GM12864 (cell line): ENCODE measurements around the gene MX1.

Experiments used
- DNase-seq: peaks from one replicate; pipeline ENCODE4 v3.0.0-alpha.2; 2011; ENCODE audit warnings: low read depth
- H3K4me3 ChIP-seq: 2 replicates; pipeline ENCODE4 v1.5.1; 2011; ENCODE audit warnings: mild to moderate bottlenecking, low read depth, low read length, control low read depth
- TF ChIP-seq, protein P1 (sequence below): IDR thresholded peaks from 2 replicates; pipeline ENCODE4 v1.5.1; 2011; ENCODE audit warnings: low read depth, mild to moderate bottlenecking, moderate library complexity, low read length, control low read depth, inconsistent platforms; ENCODE audit errors: missing control alignments

The MX1 gene

DNA sequence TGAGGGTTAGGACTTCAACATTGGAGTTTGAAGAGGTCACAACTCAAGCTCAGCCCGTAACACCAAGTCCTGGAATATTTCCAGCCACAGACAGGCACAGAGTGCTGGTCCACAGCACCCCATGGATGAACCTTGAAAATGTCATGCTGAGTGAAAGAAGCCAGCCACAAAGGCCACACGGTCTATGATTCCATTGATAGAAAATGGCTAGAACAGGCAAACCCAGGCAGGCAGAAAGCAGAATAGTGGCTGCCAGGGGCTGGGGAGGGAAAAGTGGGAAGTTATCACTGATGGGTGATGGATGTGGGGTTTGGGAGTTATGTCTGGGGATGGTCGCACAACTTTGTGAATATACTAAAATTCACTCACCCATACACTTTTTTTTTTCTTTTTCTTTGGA is 21.3 kb downstream of the MX1 start:
- TF ChIP-seq, protein P1, sequence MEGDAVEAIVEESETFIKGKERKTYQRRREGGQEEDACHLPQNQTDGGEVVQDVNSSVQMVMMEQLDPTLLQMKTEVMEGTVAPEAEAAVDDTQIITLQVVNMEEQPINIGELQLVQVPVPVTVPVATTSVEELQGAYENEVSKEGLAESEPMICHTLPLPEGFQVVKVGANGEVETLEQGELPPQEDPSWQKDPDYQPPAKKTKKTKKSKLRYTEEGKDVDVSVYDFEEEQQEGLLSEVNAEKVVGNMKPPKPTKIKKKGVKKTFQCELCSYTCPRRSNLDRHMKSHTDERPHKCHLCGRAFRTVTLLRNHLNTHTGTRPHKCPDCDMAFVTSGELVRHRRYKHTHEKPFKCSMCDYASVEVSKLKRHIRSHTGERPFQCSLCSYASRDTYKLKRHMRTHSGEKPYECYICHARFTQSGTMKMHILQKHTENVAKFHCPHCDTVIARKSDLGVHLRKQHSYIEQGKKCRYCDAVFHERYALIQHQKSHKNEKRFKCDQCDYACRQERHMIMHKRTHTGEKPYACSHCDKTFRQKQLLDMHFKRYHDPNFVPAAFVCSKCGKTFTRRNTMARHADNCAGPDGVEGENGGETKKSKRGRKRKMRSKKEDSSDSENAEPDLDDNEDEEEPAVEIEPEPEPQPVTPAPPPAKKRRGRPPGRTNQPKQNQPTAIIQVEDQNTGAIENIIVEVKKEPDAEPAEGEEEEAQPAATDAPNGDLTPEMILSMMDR, result no peak
- no peak for DNase-seq
- H3K4me3 ChIP-seq, result no peak overlapping the region

DNA sequence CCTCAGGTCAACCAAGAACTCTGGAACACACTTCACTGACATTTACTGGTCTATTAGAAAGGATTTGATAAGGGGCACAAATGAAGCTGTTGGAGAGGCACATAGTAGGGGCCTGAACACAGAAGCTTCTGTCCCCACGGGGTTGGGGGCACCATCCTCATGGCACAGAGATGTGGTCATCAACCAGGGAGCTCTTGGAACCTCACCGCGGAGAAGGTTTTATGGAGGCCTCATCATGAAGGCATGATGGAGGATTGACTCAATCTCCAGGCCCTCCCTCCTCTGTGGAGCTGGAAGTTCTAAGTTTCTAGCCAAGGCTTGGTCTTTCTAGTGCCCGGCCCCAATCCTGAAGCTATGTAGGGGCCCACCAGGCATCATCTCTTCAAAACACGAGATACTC is 23.6 kb downstream of the MX1 start:
- TF ChIP-seq, protein P1, result no peak
- H3K4me3 ChIP-seq, result no peak overlapping the region
- no peak for DNase-seq

DNA sequence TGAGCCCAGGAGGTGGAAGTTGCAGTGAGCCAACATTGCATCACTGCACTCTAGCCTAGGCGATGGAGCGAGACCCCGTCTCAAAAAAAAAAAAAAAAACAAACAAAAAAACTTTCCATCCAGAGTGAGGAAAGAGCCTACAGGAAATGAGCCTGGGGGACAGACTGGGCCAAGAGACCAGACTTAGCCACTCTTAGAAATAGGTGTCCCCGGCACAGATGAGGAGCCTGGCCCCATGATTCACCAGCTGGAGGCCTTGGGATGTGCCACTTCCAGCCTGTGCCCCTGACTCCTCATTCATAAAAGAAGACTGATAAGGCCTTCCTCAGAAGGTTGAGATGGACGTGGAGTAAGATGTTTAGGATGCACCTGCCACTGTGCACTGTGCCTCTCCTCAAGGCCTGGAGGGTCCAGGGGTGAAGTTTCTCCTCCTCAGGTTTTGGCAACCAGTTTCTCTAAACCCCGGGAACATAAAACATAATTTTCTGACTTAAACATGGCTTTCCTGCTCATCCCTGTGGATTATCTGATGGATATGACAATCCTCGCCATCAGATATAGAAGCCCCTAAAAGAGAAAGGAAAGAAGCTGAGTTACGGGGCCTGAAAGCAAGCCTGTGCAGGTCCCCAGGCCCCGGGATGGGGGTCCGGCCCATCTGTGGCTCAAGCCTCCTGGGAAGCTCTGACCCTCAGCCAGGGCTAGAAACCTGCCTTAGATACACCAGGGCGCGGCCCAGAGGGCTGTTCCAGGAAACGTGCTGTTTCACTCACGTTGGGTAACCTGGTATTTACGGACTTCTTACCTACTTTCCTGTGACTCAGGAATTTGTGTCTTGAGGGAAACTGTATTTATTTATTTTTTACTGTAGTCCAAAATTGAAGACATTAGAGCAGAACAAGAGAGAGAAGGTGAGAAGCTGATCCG is 26.0 kb downstream of the MX1 start:
- TF ChIP-seq, protein P1, result no peak
- no peak overlapping the region for H3K4me3 ChIP-seq
- DNase-seq, result no peak

DNA sequence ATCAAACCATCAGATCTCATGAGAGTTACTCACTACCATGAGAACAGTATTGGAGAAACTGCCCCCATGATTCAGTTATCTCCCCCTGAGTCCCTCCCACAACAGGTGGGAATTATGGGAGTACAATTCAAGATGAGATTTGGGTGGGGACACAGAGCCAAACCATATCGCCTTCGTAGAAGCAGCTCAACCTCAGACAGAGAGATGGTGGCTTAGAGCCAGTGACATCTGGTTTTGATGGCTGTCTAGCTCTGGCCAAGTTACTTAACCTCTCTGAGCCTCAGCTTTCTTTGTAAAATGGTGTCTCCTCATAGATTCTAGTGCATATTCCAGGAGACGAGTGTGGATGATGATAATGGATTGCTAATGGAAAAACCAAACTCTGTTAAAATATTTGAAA is 27.2 kb downstream of the MX1 start:
- no peak overlapping the region for H3K4me3 ChIP-seq
- no peak for DNase-seq
- TF ChIP-seq, protein P1, result no peak

DNA sequence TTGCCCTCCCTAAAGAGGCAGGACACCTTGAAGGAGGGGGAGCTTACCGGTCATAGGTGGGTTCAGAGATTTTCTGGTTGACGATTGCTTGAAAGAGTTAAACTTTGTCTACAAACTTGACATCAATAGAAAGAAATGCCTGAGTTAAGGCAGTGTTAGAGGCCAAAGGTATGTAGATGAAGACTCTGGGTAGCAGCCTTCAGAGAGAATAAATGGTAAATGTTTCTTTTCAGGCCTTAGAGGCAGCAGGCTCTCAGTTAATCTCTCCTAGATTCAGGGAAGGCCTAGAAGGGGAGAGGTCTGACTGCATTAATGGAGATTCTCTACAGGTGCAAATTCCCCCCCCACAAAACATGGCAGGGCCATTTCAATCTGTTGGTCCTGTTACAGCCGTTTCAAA is 27.7 kb downstream of the MX1 start:
- TF ChIP-seq, protein P1, result no peak
- H3K4me3 ChIP-seq, result no peak overlapping the region
- DNase-seq, result no peak

DNA sequence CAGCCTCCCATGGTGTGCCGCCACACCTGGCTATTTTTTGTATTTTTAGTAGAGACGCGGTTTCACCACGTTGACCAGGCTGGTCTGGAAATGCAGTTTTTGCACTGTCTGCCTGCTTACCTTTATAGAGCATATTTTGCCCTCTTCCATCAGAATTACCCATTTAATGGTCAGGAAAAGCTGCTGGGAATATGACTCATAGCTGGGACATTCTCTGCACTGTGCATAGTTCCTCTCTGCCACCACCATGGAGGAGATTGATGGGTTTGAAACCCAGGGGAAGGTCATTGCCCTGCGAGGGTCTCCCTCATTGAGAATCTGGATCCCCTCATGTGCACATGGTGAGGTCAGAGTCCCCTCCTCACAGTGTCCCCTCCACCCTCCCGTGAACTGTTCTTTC is 32.1 kb downstream of the MX1 start:
- no peak overlapping the region for H3K4me3 ChIP-seq
- TF ChIP-seq, protein P1, result no peak

DNA sequence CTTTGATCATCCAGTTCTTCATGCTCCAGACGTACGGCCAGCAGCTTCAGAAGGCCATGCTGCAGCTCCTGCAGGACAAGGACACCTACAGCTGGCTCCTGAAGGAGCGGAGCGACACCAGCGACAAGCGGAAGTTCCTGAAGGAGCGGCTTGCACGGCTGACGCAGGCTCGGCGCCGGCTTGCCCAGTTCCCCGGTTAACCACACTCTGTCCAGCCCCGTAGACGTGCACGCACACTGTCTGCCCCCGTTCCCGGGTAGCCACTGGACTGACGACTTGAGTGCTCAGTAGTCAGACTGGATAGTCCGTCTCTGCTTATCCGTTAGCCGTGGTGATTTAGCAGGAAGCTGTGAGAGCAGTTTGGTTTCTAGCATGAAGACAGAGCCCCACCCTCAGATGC is 32.5 kb downstream of the MX1 start:
- no peak for DNase-seq
- no peak overlapping the region for H3K4me3 ChIP-seq
- TF ChIP-seq, protein P1, result no peak

More for the DNA sequence above, 32.1 kb downstream of the MX1 start:
- DNase-seq, result no peak
